Activated naive CD8-positive, alpha-beta T cell treated with anti-CD3 and anti-CD28 coated beads for 36 hours (primary cell): ENCODE measurements around the gene PRDM1. TPM values are rescaled to one million over a fixed set of nuclear protein-coding genes. Genes with fewer than 3 reads are reported as not detected.
A peak's percentile ranks its signal among the peaks of the same experiment; 100 is the strongest.

Experiments
- DNase-seq: peaks from one replicate; pipeline ENCODE4 v3.0.0; 2021
- H3K27ac Mint-ChIP-seq: one replicate; pipeline ENCODE4 v1.8.0; 2022; ENCODE audit warnings: mild to moderate bottlenecking, moderate library complexity, mixed read lengths
- H3K27me3 Mint-ChIP-seq: one replicate; pipeline ENCODE4 v1.8.0; 2022; ENCODE audit warnings: mild to moderate bottlenecking, mixed read lengths
- H3K36me3 Mint-ChIP-seq: one replicate; pipeline ENCODE4 v1.8.0; 2021; ENCODE audit warnings: mild to moderate bottlenecking, mixed read lengths
- H3K4me1 Mint-ChIP-seq: one replicate; pipeline ENCODE4 v1.8.0; 2021; ENCODE audit warnings: mixed read lengths
- H3K4me3 Mint-ChIP-seq: one replicate; pipeline ENCODE4 v1.8.0; 2022; ENCODE audit warnings: mild to moderate bottlenecking, moderate library complexity, mixed read lengths
- H3K9me3 Mint-ChIP-seq: one replicate; pipeline ENCODE4 v1.8.0; 2022; ENCODE audit warnings: mixed read lengths
- total RNA-seq, 2 experiments: library from RNA; stranded (reverse); gene quantifications; one replicate each; pipeline ENCODE4 v1.2.3, GENCODE V29; 2021

PRDM1 gene
- total RNA-seq, 2 experiments from 2014 or later = 13.1 to 13.4 TPM

GRCh38 chr6:106113256-106113959 is 27.3 kb downstream of the PRDM1 start:
- Mint-ChIP-seq H3K27me3 (peaks cover 17% of the 10 kb centered on the region), H3K9me3 (no peaks in the 10 kb centered on the region), H3K4me1 (peaks cover 61% of the 10 kb centered on the region), H3K27ac (peak overlapping the region; percentile 84), H3K36me3 (no peaks in the 10 kb centered on the region), H3K4me3 (no peak overlapping the region)
- DNase-seq = no peak

- Mint-ChIP-seq H3K4me3 (peak overlapping the region; percentile 40), H3K27ac (peak overlapping the region; percentile 84), H3K27me3 (peaks cover 26% of the 10 kb centered on the region), H3K9me3 (no peaks in the 10 kb centered on the region), H3K36me3 (peaks cover 3% of the 10 kb centered on the region), H3K4me1 (peaks cover 71% of the 10 kb centered on the region)
- DNase-seq = peak; percentile 68
Observed at GRCh38 chr6:106114492-106114891, 28.4 kb downstream of the PRDM1 start.

GRCh38 chr6:106115286-106115685 is 29.1 kb downstream of the PRDM1 start:
- peaks cover 3% of the 10 kb centered on the region for H3K36me3 Mint-ChIP-seq
- no peak overlapping the region for H3K4me3 Mint-ChIP-seq
- peaks cover 33% of the 10 kb centered on the region for H3K27me3 Mint-ChIP-seq
- H3K9me3 Mint-ChIP-seq = no peaks in the 10 kb centered on the region
- DNase-seq = no peak
- H3K27ac Mint-ChIP-seq = peak overlapping the region; percentile 47
- H3K4me1 Mint-ChIP-seq = peaks cover 79% of the 10 kb centered on the region

- Mint-ChIP-seq H3K4me3 (no peak overlapping the region), H3K9me3 (no peaks in the 10 kb centered on the region), H3K27me3 (peaks cover 39% of the 10 kb centered on the region), H3K4me1 (peaks cover 79% of the 10 kb centered on the region), H3K27ac (peak overlapping the region; percentile 86), H3K36me3 (peaks cover 3% of the 10 kb centered on the region)
- no peak for DNase-seq
Observed at GRCh38 chr6:106116125-106116832, 30.1 kb downstream of the PRDM1 start.

- peaks cover 3% of the 10 kb centered on the region for H3K36me3 Mint-ChIP-seq
- H3K4me1 Mint-ChIP-seq = peaks cover 76% of the 10 kb centered on the region
- peak overlapping the region; percentile 86 for H3K27ac Mint-ChIP-seq
- peak; percentile 62 for DNase-seq
- H3K4me3 Mint-ChIP-seq = peak overlapping the region; percentile 24
- H3K9me3 Mint-ChIP-seq = no peaks in the 10 kb centered on the region
- H3K27me3 Mint-ChIP-seq = peaks cover 45% of the 10 kb centered on the region
Observed at GRCh38 chr6:106117579-106117978, 31.4 kb downstream of the PRDM1 start.

- Mint-ChIP-seq H3K36me3 (peaks cover 5% of the 10 kb centered on the region), H3K4me3 (no peak overlapping the region), H3K4me1 (peaks cover 70% of the 10 kb centered on the region), H3K9me3 (no peaks in the 10 kb centered on the region), H3K27ac (peak overlapping the region; percentile 58), H3K27me3 (peaks cover 46% of the 10 kb centered on the region)
- peak; percentile 45 for DNase-seq
Observed at GRCh38 chr6:106118835-106119431, 32.8 kb downstream of the PRDM1 start.

GRCh38 chr6:106119546-106119945 is 33.4 kb downstream of the PRDM1 start:
- Mint-ChIP-seq H3K36me3 (peaks cover 5% of the 10 kb centered on the region), H3K27me3 (peaks cover 46% of the 10 kb centered on the region), H3K4me3 (no peak overlapping the region), H3K27ac (no peak overlapping the region), H3K4me1 (peaks cover 64% of the 10 kb centered on the region), H3K9me3 (no peaks in the 10 kb centered on the region)
- DNase-seq = no peak

- Mint-ChIP-seq H3K27me3 (peaks cover 48% of the 10 kb centered on the region), H3K4me3 (no peak overlapping the region), H3K36me3 (peaks cover 5% of the 10 kb centered on the region), H3K4me1 (peaks cover 60% of the 10 kb centered on the region), H3K9me3 (no peaks in the 10 kb centered on the region), H3K27ac (no peak overlapping the region)
- no peak for DNase-seq
Observed at GRCh38 chr6:106120006-106120405, 33.9 kb downstream of the PRDM1 start.

GRCh38 chr6:106120406-106120805 is 34.3 kb downstream of the PRDM1 start:
- no peaks in the 10 kb centered on the region for H3K9me3 Mint-ChIP-seq
- no peak overlapping the region for H3K27ac Mint-ChIP-seq

GRCh38 chr6:106122306-106122918 is 36.3 kb downstream of the PRDM1 start:
- no peaks in the 10 kb centered on the region for H3K9me3 Mint-ChIP-seq
- H3K27ac Mint-ChIP-seq = no peak overlapping the region
- peaks cover 68% of the 10 kb centered on the region for H3K27me3 Mint-ChIP-seq
- peaks cover 5% of the 10 kb centered on the region for H3K36me3 Mint-ChIP-seq
- H3K4me1 Mint-ChIP-seq = peaks cover 50% of the 10 kb centered on the region
- no peak for DNase-seq
- H3K4me3 Mint-ChIP-seq = no peak overlapping the region

More at GRCh38 chr6:106120406-106120805, 34.3 kb downstream of the PRDM1 start:
- Mint-ChIP-seq H3K4me1 (peaks cover 58% of the 10 kb centered on the region), H3K4me3 (no peak overlapping the region), H3K36me3 (peaks cover 5% of the 10 kb centered on the region), H3K27me3 (peaks cover 51% of the 10 kb centered on the region)
- DNase-seq = no peak

- H3K4me1 Mint-ChIP-seq = peaks cover 43% of the 10 kb centered on the region
Observed at GRCh38 chr6:106122938-106123656, 37.0 kb downstream of the PRDM1 start.

GRCh38 chr6:106124015-106124414 is 37.9 kb downstream of the PRDM1 start:
- Mint-ChIP-seq H3K9me3 (no peaks in the 10 kb centered on the region), H3K4me3 (no peak overlapping the region), H3K27me3 (peaks cover 70% of the 10 kb centered on the region), H3K27ac (no peak overlapping the region), H3K36me3 (peaks cover 3% of the 10 kb centered on the region), H3K4me1 (peaks cover 35% of the 10 kb centered on the region)
- DNase-seq = no peak

More at GRCh38 chr6:106122938-106123656, 37.0 kb downstream of the PRDM1 start:
- Mint-ChIP-seq H3K4me3 (no peak overlapping the region), H3K9me3 (no peaks in the 10 kb centered on the region), H3K36me3 (peaks cover 5% of the 10 kb centered on the region), H3K27ac (no peak overlapping the region), H3K27me3 (peaks cover 68% of the 10 kb centered on the region)
- DNase-seq = no peak

GRCh38 chr6:106124437-106125430 is 38.6 kb downstream of the PRDM1 start:
- H3K27ac Mint-ChIP-seq = no peak overlapping the region
- peaks cover 31% of the 10 kb centered on the region for H3K4me1 Mint-ChIP-seq
- H3K4me3 Mint-ChIP-seq = no peak overlapping the region
- H3K27me3 Mint-ChIP-seq = peaks cover 65% of the 10 kb centered on the region
- no peak for DNase-seq
- H3K9me3 Mint-ChIP-seq = no peaks in the 10 kb centered on the region
- peaks cover 2% of the 10 kb centered on the region for H3K36me3 Mint-ChIP-seq
